HepG2 (cell line): ENCODE results near the gene FAM110D. TPM values are rescaled to one million over a fixed set of nuclear protein-coding genes. Genes with fewer than 3 reads are reported as not detected.

Source experiments
- ATAC-seq: fragments of 200-7000 bp; cut with Tn5 transposase; 3 replicates; pipeline ENCODE4 v1.9.1; 2020; ENCODE audit warnings: mild to moderate bottlenecking, moderate library complexity
- BruUV-seq: library from RNA; stranded (reverse); fragments of 400-500 nt; replicated peaks from 2 replicates; lab custom pipeline; 2021; lab: Mats Ljungman, UMichigan
- CTCF ChIA-PET: fragments of 300-600 bp; formaldehyde crosslinking; extraction: SDS; loops from one replicate; lab custom pipeline; 2021; ENCODE audit warnings: low total read pairs, inconsistent platforms, low intra/inter-chr PET ratio; lab: Yijun Ruan, JAX
- POLR2A ChIA-PET: fragments of 350-600 bp; sonication (Branson Sonifier 250); formaldehyde crosslinking; loops from one replicate; lab custom pipeline; 2020; ENCODE audit warnings: antibody characterized with exemption, inconsistent platforms; lab: Yijun Ruan, JAX
- DNase-seq: peaks from one replicate; pipeline ENCODE4 v3.0.0-alpha.2; 2015; ENCODE audit warnings: low spot score
- FAIRE-seq: peaks from 3 replicates; lab custom pipeline; 2011; peaks lifted over from hg19 to GRCh38; lab: Jason Lieb, UNC
- H2AFZ ChIP-seq: one replicate; pipeline ENCODE4 v1.6.1; 2011; ENCODE audit warnings: low read length, inconsistent platforms
- H3K27ac ChIP-seq: fragments of 300-600 bp; 3 replicates; pipeline ENCODE4 v1.8.0; 2011; ENCODE audit warnings: mixed run types, mild to moderate bottlenecking, mixed read lengths, low read length, inconsistent platforms; ENCODE audit not compliant: insufficient read depth; ENCODE audit errors: extremely low read length
- H3K27me3 ChIP-seq, 2 experiments: fragments of 200-600 bp in 1 of 2; 2 replicates in 1 of 2; 3 replicates in 1 of 2; pipeline versions ENCODE4 v1.6.0 to v1.8.0; 2011; ENCODE audit warnings: low read length in 2 of 2, mild to moderate bottlenecking in 2 of 2, moderate library complexity in 2 of 2, inconsistent platforms in 1 of 2; ENCODE audit not compliant: insufficient read depth in 2 of 2, control insufficient read depth in 1 of 2
- H3K36me3 ChIP-seq, 2 experiments: fragments of 200-600 bp in 1 of 2; replicated peaks in 1 of 2; 2 replicates in 1 of 2; 3 replicates in 1 of 2; pipeline versions ENCODE4 v1.5.1 to v1.8.0; 2011; ENCODE audit warnings: low read length in 2 of 2, inconsistent platforms in 1 of 2; ENCODE audit not compliant: insufficient read depth in 2 of 2, control insufficient read depth in 1 of 2
- H3K4me1 ChIP-seq: 2 replicates; pipeline ENCODE4 v1.5.1; 2012; ENCODE audit warnings: low read length, inconsistent platforms; ENCODE audit not compliant: insufficient read depth
- H3K4me2 ChIP-seq: 2 replicates; pipeline ENCODE4 v1.6.0; 2011; ENCODE audit warnings: low read depth, low read length, inconsistent platforms
- H3K4me3 ChIP-seq, 3 experiments: fragments of 200-600 bp in 1 of 3; sonication (generic), shearing (Covaris generic) in 1 of 3; replicated peaks in 1 of 3; 2 replicates each; pipeline ENCODE4 v1.5.1; 2011 to 2016; ENCODE audit warnings: low read length in 3 of 3, inconsistent platforms in 2 of 3, low read depth in 2 of 3, mild to moderate bottlenecking in 2 of 3, control low read depth in 1 of 3, mixed read lengths in 1 of 3; ENCODE audit not compliant: insufficient read depth in 1 of 3
- H3K79me2 ChIP-seq: one replicate; pipeline ENCODE4 v1.6.1; 2011; ENCODE audit warnings: low read length, inconsistent platforms; ENCODE audit not compliant: insufficient read depth
- H3K9ac ChIP-seq: 2 replicates; pipeline ENCODE4 v1.6.0; 2011; ENCODE audit warnings: mild to moderate bottlenecking, low read depth, low read length, inconsistent platforms; ENCODE audit not compliant: insufficient read depth
- H3K9me3 ChIP-seq: 2 replicates; pipeline ENCODE4 v1.5.1; 2012; ENCODE audit warnings: mild to moderate bottlenecking, low read length
- H4K20me1 ChIP-seq: 2 replicates; pipeline ENCODE4 v1.6.0; 2011; ENCODE audit warnings: inconsistent platforms, mild to moderate bottlenecking, low read length, moderate library complexity; ENCODE audit not compliant: insufficient read depth
- MTERF4 ChIP-seq: sonication (generic); formaldehyde crosslinking; IDR thresholded peaks from 2 replicates; pipeline ENCODE4 v1.8.0; 2023; ENCODE audit warnings: mild to moderate bottlenecking, missing genetic modification reagents
- U2AF1 ChIP-seq: fragments of 200-400 bp; formaldehyde crosslinking; optimal IDR thresholded peaks from 2 replicates; pipeline ENCODE3; 2017; ENCODE audit warnings: mild to moderate bottlenecking, low read depth, low read length
- ZNF609 ChIP-seq: sonication (generic); formaldehyde crosslinking; IDR thresholded peaks from 2 replicates; pipeline ENCODE4 v1.4.0; 2020; ENCODE audit warnings: mild to moderate bottlenecking, missing genetic modification reagents, borderline replicate concordance
- ZNF629 ChIP-seq: sonication (generic); formaldehyde crosslinking; conservative IDR thresholded peaks from 2 replicates; pipeline ENCODE4 v1.5.0; 2020; ENCODE audit warnings: missing genetic modification reagents
- WGBS: methylation state at CpG from one replicate; pipeline ENCODE4 v1.1.6; 2017; ENCODE audit warnings: low lambda C conversion rate; 5-methylcytosine and 5-hydroxymethylcytosine counted together
- in situ Hi-C: cut with HindIII; loops from 2 replicates; pipeline ENCODE4 v1.10.0; 2017; ENCODE audit warnings: low pct_unique_long_range_greater_than_20kb; ENCODE audit not compliant: extremely low pct_ligation_motif_present
- intact Hi-C: fragments of 100-400 bp; cut with micrococcal nuclease; formaldehyde crosslinking; loops from one replicate; pipeline ENCODE4 v1.10.0; 2022; ENCODE audit not compliant: unreplicated experiment
- polyA plus RNA-seq, 8 experiments: library from polyadenylated mRNA; depleted of rRNA in 3 of 8; stranded (reverse) in 7 of 8; unstranded in 1 of 8; fragments of >200 nt; fragmentation: Illumina TruSeq in 4 of 8; extraction: Trizol in 4 of 8; gene quantifications; 2 replicates each; pipeline versions ENCODE4 v1.2.1 to v1.2.3, GENCODE V29; 2011 to 2016; ENCODE audit warnings: low read depth in 4 of 8, missing spikeins in 1 of 8, mixed read lengths in 1 of 8; ENCODE audit not compliant: insufficient read depth in 1 of 8
- total RNA-seq, 5 experiments: library from RNA; depleted of rRNA; stranded (reverse); fragments of >200 nt; fragmentation: Illumina TruSeq; extraction: Trizol; gene quantifications; 2 replicates each; pipeline ENCODE4 v1.2.3, GENCODE V29; 2016; ENCODE audit warnings: low read depth in 1 of 5

FAM110D gene
- total and polyA plus RNA-seq, 2 of the 13 experiments (the other 11 are each of a cell fraction or from before 2014, with no cell fraction given): not detected

- no peaks in the 10 kb centered on the region for H4K20me1 ChIP-seq
- ChIA-PET POLR2A (no interaction called here), CTCF (no interaction called here)
- ATAC-seq (no peak), DNase-seq (no peak), FAIRE-seq (no peak)
- no peak overlapping the region for H3K9ac ChIP-seq
- intact Hi-C loops (no loop called here), in situ Hi-C loops (no loop called here)
- no peak overlapping the region for H2AFZ ChIP-seq
- H3K4me2 ChIP-seq: no peak overlapping the region
- WGBS: 47% methylated on average over 4 of the region's 4 CpGs
- TF ChIP-seq U2AF1 (no peak), MTERF4 (CRISPR knock-in tag) (no peak), ZNF609 (CRISPR knock-in tag) (no peak), ZNF629 (CRISPR knock-in tag) (peak; percentile 60)
- no peaks in the 10 kb centered on the region for H3K79me2 ChIP-seq
- peaks cover 0 to 2% of the 10 kb centered on the region in 2 experiments; a peak in 2 of 5 replicates for H3K36me3 ChIP-seq
- H3K27ac ChIP-seq: no peak overlapping the region
- peaks cover 24% of the 10 kb centered on the region for H3K4me1 ChIP-seq
- H3K27me3 ChIP-seq: no peaks in the 10 kb centered on the region
- no TSS peak for BruUV-seq
- H3K4me3 ChIP-seq: no peak overlapping the region
- no peaks in the 10 kb centered on the region for H3K9me3 ChIP-seq
Observed at GRCh38 chr1:26180010-26180506, 21.2 kb downstream of the FAM110D start.
